Measurements from ENCODE around the gene ACBD6.
"Not testable (repeated sequence)": the region's sequence is repeated elsewhere in the genome, so short reads cannot be mapped to it uniquely, and the experiment has no call there.

ACBD6 gene

GRCh38 chr1:180486092-180486491 lies 16.3 kb downstream of the ACBD6 start:
- no peak for DNase-seq

- DNase-seq = no peak
These were observed 17.9 kb downstream of the ACBD6 start for GRCh38 chr1:180484490-180484889.

GRCh38 chr1:180482425-180483275 lies 19.7 kb downstream of the ACBD6 start:
- DNase-seq = no peak

GRCh38 chr1:180470031-180470430 lies 32.3 kb downstream of the ACBD6 start:
- DNase-seq = no peak

GRCh38 chr1:180468311-180468710 lies 34.1 kb downstream of the ACBD6 start:
- DNase-seq = no peak

GRCh38 chr1:180462102-180462501 lies 40.3 kb downstream of the ACBD6 start:
- no peak for DNase-seq

GRCh38 chr1:180461682-180462081 lies 40.7 kb downstream of the ACBD6 start:
- DNase-seq = not testable (repeated sequence)

- no peak for DNase-seq
These were observed 43.6 kb downstream of the ACBD6 start for GRCh38 chr1:180458807-180459206.

- no peak for DNase-seq
These were observed 46.2 kb downstream of the ACBD6 start for GRCh38 chr1:180456191-180456590.

- no peak for DNase-seq
These were observed 50.9 kb downstream of the ACBD6 start for GRCh38 chr1:180451504-180451903.

- DNase-seq = no peak
These were observed 57.9 kb downstream of the ACBD6 start for GRCh38 chr1:180444522-180444921.

- DNase-seq = no peak
These were observed 62.0 kb downstream of the ACBD6 start for GRCh38 chr1:180440335-180440734.

GRCh38 chr1:180435566-180435965 lies 66.8 kb downstream of the ACBD6 start:
- no peak for DNase-seq

- DNase-seq = no peak
These were observed 68.5 kb downstream of the ACBD6 start for GRCh38 chr1:180433873-180434272.

- no peak for DNase-seq
These were observed 70.7 kb downstream of the ACBD6 start for GRCh38 chr1:180431683-180432082.

GRCh38 chr1:180428782-180429695 lies 73.3 kb downstream of the ACBD6 start:
- no peak for DNase-seq

- no peak for DNase-seq
These were observed 76.4 kb downstream of the ACBD6 start for GRCh38 chr1:180425952-180426351.

- no peak for DNase-seq
These were observed 77.4 kb downstream of the ACBD6 start for GRCh38 chr1:180424848-180425457.

GRCh38 chr1:180421614-180422013 lies 80.8 kb downstream of the ACBD6 start:
- no peak for DNase-seq

- DNase-seq = not testable (repeated sequence)
These were observed 81.2 kb downstream of the ACBD6 start for GRCh38 chr1:180421145-180421544.

- DNase-seq = no peak
These were observed 86.3 kb downstream of the ACBD6 start for GRCh38 chr1:180415985-180416633.

- DNase-seq = no peak
These were observed 87.0 kb downstream of the ACBD6 start for GRCh38 chr1:180415236-180415848.

Measured in activated CD8-positive, alpha-beta memory T cell treated with anti-CD3 and anti-CD28 coated beads, Interleukin-2, amount 50 U/mL, for 4 hours (primary cell).